Medulla oblongata (tissue), 1 donor: Measurements from ENCODE around the gene C1orf50.
A peak's percentile ranks its signal among the peaks of the same experiment; 100 is the strongest.
"Not testable (repeated sequence)": the region's sequence is repeated elsewhere in the genome, so short reads cannot be mapped to it uniquely, and the experiment has no call there.

ENCODE experiments used
- DNase-seq: peaks from one replicate; pipeline ENCODE4 v3.0.0-alpha.2; 2015; ENCODE audit errors: extremely low spot score

The C1orf50 gene

GRCh38 chr1:42766741-42767509 lies at the start of gene C1orf50, which contains the start of gene P3H1:
TSS of gene C1orf50 (plus strand) at chr1:42767249. CDS start at chr1:42767312, 63 bp downstream.
TSS of gene P3H1 (minus strand) at chr1:42767028. CDS start at chr1:42766971, 57 bp downstream.
- peak; percentile 100 for DNase-seq

- DNase-seq: no peak
Observed at GRCh38 chr1:42720868-42721267, 46.2 kb upstream of the C1orf50 start.

- DNase-seq: no peak
Observed at GRCh38 chr1:42721926-42722325, 45.1 kb upstream of the C1orf50 start.

- not testable (repeated sequence) for DNase-seq
Observed at GRCh38 chr1:42722403-42722802, 44.6 kb upstream of the C1orf50 start.

- DNase-seq: no peak
Observed at GRCh38 chr1:42723511-42723910, 43.5 kb upstream of the C1orf50 start.

GRCh38 chr1:42725820-42726219 lies 41.2 kb upstream of the C1orf50 start:
- not testable (repeated sequence) for DNase-seq

- no peak for DNase-seq
Observed at GRCh38 chr1:42730002-42730401, 37.0 kb upstream of the C1orf50 start.

GRCh38 chr1:42730988-42731387 lies 36.1 kb upstream of the C1orf50 start:
- DNase-seq: no peak

- DNase-seq: no peak
Observed at GRCh38 chr1:42731585-42731984, 35.5 kb upstream of the C1orf50 start.

GRCh38 chr1:42732126-42732680 lies 34.8 kb upstream of the C1orf50 start:
- DNase-seq: no peak

GRCh38 chr1:42733415-42734200 lies 33.4 kb upstream of the C1orf50 start:
- no peak for DNase-seq

GRCh38 chr1:42734201-42735035 lies 32.6 kb upstream of the C1orf50 start:
- DNase-seq: no peak

GRCh38 chr1:42735056-42735455 lies 32.0 kb upstream of the C1orf50 start:
- no peak for DNase-seq

GRCh38 chr1:42735477-42736105 lies 31.5 kb upstream of the C1orf50 start:
- no peak for DNase-seq

GRCh38 chr1:42736152-42736551 lies 30.9 kb upstream of the C1orf50 start:
- DNase-seq: no peak

GRCh38 chr1:42736571-42737200 lies 30.4 kb upstream of the C1orf50 start:
- no peak for DNase-seq

- DNase-seq: peak; percentile 56
Observed at GRCh38 chr1:42737257-42737656, 29.8 kb upstream of the C1orf50 start.

- no peak for DNase-seq
Observed at GRCh38 chr1:42737986-42738677, 28.9 kb upstream of the C1orf50 start.

GRCh38 chr1:42738678-42739226 lies 28.3 kb upstream of the C1orf50 start:
- no peak for DNase-seq
